Loucy (cell line): ENCODE data around the gene FGD6.

Source experiments
- H2AFZ ChIP-seq: fragments of 200-600 bp; sonication (generic); 2 replicates; pipeline ENCODE4 v1.6.0; 2016; ENCODE audit warnings: antibody characterized with exemption, mild to moderate bottlenecking, low read length, moderate library complexity
- H3F3A ChIP-seq: fragments of 200-600 bp; 2 replicates; pipeline ENCODE4 v1.6.0; 2016; ENCODE audit warnings: antibody characterized with exemption, low read depth, mild to moderate bottlenecking
- H3K27me3 ChIP-seq: fragments of 200-600 bp; sonication (generic); 2 replicates; pipeline ENCODE4 v1.6.1; 2014; ENCODE audit warnings: low read length, mild to moderate bottlenecking; ENCODE audit not compliant: insufficient read depth, poor library complexity, severe bottlenecking
- H3K36me3 ChIP-seq: fragments of 200-600 bp; sonication (generic); 2 replicates; pipeline ENCODE4 v1.6.1; 2016; ENCODE audit warnings: low read length; ENCODE audit not compliant: insufficient read depth
- H3K4me1 ChIP-seq: fragments of 200-600 bp; sonication (generic); 2 replicates; pipeline ENCODE4 v1.5.1; 2014; ENCODE audit warnings: low read length, mild to moderate bottlenecking; ENCODE audit not compliant: insufficient read depth, poor library complexity, severe bottlenecking
- H3K4me2 ChIP-seq: fragments of 200-600 bp; sonication (generic); 2 replicates; pipeline ENCODE4 v1.6.0; 2014; ENCODE audit warnings: antibody characterized with exemption, low read length, low read depth, mild to moderate bottlenecking; ENCODE audit not compliant: poor library complexity, severe bottlenecking
- H3K4me3 ChIP-seq: fragments of 200-600 bp; sonication (generic); 2 replicates; pipeline ENCODE4 v1.5.1; 2014; ENCODE audit warnings: low read length, mild to moderate bottlenecking, mixed read lengths; ENCODE audit not compliant: poor library complexity, severe bottlenecking
- H3K79me2 ChIP-seq: fragments of 200-600 bp; sonication (generic); 2 replicates; pipeline ENCODE4 v1.6.1; 2014; ENCODE audit warnings: low read length; ENCODE audit not compliant: insufficient read depth
- H3K9ac ChIP-seq: fragments of 200-600 bp; sonication (generic); 2 replicates; pipeline ENCODE4 v1.6.0; 2014; ENCODE audit warnings: mild to moderate bottlenecking, low read depth, low read length, moderate library complexity; ENCODE audit not compliant: poor library complexity, severe bottlenecking
- H3K9me2 ChIP-seq: fragments of 200-600 bp; sonication (generic); replicated peaks from 2 replicates; pipeline ENCODE4 v1.6.1; 2016; ENCODE audit warnings: low read depth, low read length, mixed read lengths
- H3K9me3 ChIP-seq: fragments of 200-600 bp; sonication (generic); 2 replicates; pipeline ENCODE4 v1.6.1; 2014; ENCODE audit warnings: mild to moderate bottlenecking, antibody characterized with exemption, low read length, low read depth; ENCODE audit not compliant: insufficient read depth
- H4K20me1 ChIP-seq: fragments of 200-600 bp; sonication (generic); 2 replicates; pipeline ENCODE4 v1.6.0; 2014; ENCODE audit warnings: antibody characterized with exemption, low read length, mild to moderate bottlenecking; ENCODE audit not compliant: insufficient read depth, poor library complexity, severe bottlenecking
- CTCF ChIP-seq: fragments of 200-600 bp; sonication (generic); conservative IDR thresholded peaks from 2 replicates; pipeline ENCODE4 v1.5.1; 2014; ENCODE audit warnings: mild to moderate bottlenecking, antibody characterized with exemption, low read length
- EZH2phosphoT487 ChIP-seq: fragments of 200-600 bp; IDR thresholded peaks from 2 replicates; pipeline ENCODE4 v1.6.1; 2018; ENCODE audit warnings: antibody characterized with exemption, mild to moderate bottlenecking, moderate library complexity, borderline replicate concordance

FGD6 gene

GRCh38 chr12:95129115-95129514 lies 88.2 kb downstream of the FGD6 start:
- no peaks in the 10 kb centered on the region for H3K36me3 ChIP-seq
- no peak overlapping the region for H3K4me3 ChIP-seq
- H3K79me2 ChIP-seq, result no peaks in the 10 kb centered on the region
- H3K9me3 ChIP-seq, result no peaks in the 10 kb centered on the region
- no peak overlapping the region for H2AFZ ChIP-seq
- no peaks in the 10 kb centered on the region for H3K4me1 ChIP-seq
- no peaks in the 10 kb centered on the region for H3K27me3 ChIP-seq
- no peak overlapping the region for H3K4me2 ChIP-seq
- H3K9me2 ChIP-seq, result no peaks in the 10 kb centered on the region
- no peak overlapping the region for H3K9ac ChIP-seq
- H4K20me1 ChIP-seq, result no peaks in the 10 kb centered on the region
- H3F3A ChIP-seq, result no peaks in the 10 kb centered on the region
- TF ChIP-seq EZH2phosphoT487, result no peak
- TF ChIP-seq CTCF, result no peak

GRCh38 chr12:95126736-95127135 lies 90.5 kb downstream of the FGD6 start:
- H3K27me3 ChIP-seq, result no peaks in the 10 kb centered on the region
- H3K4me3 ChIP-seq, result no peak overlapping the region
- no peaks in the 10 kb centered on the region for H3K79me2 ChIP-seq
- no peaks in the 10 kb centered on the region for H3K36me3 ChIP-seq
- H3K4me1 ChIP-seq, result no peaks in the 10 kb centered on the region
- H3K9ac ChIP-seq, result no peak overlapping the region
- H3K4me2 ChIP-seq, result no peak overlapping the region
- H2AFZ ChIP-seq, result no peak overlapping the region
- H3K9me3 ChIP-seq, result no peaks in the 10 kb centered on the region
- no peaks in the 10 kb centered on the region for H3F3A ChIP-seq
- no peaks in the 10 kb centered on the region for H4K20me1 ChIP-seq
- H3K9me2 ChIP-seq, result no peaks in the 10 kb centered on the region
- TF ChIP-seq CTCF, result no peak
- TF ChIP-seq EZH2phosphoT487, result no peak

- no peaks in the 10 kb centered on the region for H4K20me1 ChIP-seq
- no peaks in the 10 kb centered on the region for H3K79me2 ChIP-seq
- H3K9me2 ChIP-seq, result no peaks in the 10 kb centered on the region
- no peak overlapping the region for H3K4me3 ChIP-seq
- H3K4me1 ChIP-seq, result no peaks in the 10 kb centered on the region
- no peak overlapping the region for H2AFZ ChIP-seq
- no peak overlapping the region for H3K4me2 ChIP-seq
- H3K36me3 ChIP-seq, result no peaks in the 10 kb centered on the region
- no peaks in the 10 kb centered on the region for H3F3A ChIP-seq
- no peak for TF ChIP-seq EZH2phosphoT487
- no peak for TF ChIP-seq CTCF
- no peaks in the 10 kb centered on the region for H3K27me3 ChIP-seq
- H3K9me3 ChIP-seq, result no peaks in the 10 kb centered on the region
- no peak overlapping the region for H3K9ac ChIP-seq
These were observed 91.2 kb downstream of the FGD6 start for GRCh38 chr12:95126076-95126475.
